Endothelial cell of hepatic sinusoid (primary cell): ENCODE results near the gene RPS6KA2.

ENCODE experiments used
- in situ Hi-C: cut with HindIII; loops from 2 replicates; pipeline ENCODE4 v1.10.0; 2017; ENCODE audit warnings: low sequenced_read_pairs

RPS6KA2 gene

GRCh38 chr6:166617359-166617758 is 9.7 kb downstream of the RPS6KA2 start:
- in situ Hi-C loops, result no loop called here

- in situ Hi-C loops, result no loop called here
Observed at GRCh38 chr6:166616261-166617238, 10.5 kb downstream of the RPS6KA2 start.

- in situ Hi-C loops, result no loop called here
Observed at GRCh38 chr6:166615059-166615770, 11.8 kb downstream of the RPS6KA2 start.

GRCh38 chr6:166614589-166614988 is 12.5 kb downstream of the RPS6KA2 start:
- in situ Hi-C loops, result no loop called here

GRCh38 chr6:166614171-166614583 is 12.9 kb downstream of the RPS6KA2 start:
- in situ Hi-C loops, result no loop called here

GRCh38 chr6:166613027-166613426 is 14.0 kb downstream of the RPS6KA2 start:
- in situ Hi-C loops, result no loop called here

GRCh38 chr6:166612471-166612881 is 14.6 kb downstream of the RPS6KA2 start:
- in situ Hi-C loops, result no loop called here

DNA sequence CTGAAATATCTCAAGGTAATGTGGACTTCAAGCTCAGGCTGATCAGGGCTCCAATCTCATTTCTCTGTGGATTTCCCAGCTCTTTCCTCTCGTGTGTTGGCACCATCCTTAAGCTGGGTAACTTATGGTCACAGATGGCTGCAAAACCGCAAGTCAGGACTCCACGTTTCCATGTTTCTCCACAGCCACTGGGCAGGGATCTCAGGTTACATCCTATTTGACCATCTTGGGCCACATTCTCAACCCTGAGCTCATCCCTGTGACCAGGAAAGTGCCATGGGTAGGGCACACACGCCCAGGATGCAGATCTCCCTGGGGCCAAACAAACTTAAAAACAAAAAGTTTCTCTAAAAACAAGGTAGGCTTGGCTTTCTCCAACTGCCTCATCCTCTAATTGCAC is 15.4 kb downstream of the RPS6KA2 start:
- in situ Hi-C loops, result no loop called here

- in situ Hi-C loops, result no loop called here
Observed at GRCh38 chr6:166610069-166610468, 17.0 kb downstream of the RPS6KA2 start.

DNA sequence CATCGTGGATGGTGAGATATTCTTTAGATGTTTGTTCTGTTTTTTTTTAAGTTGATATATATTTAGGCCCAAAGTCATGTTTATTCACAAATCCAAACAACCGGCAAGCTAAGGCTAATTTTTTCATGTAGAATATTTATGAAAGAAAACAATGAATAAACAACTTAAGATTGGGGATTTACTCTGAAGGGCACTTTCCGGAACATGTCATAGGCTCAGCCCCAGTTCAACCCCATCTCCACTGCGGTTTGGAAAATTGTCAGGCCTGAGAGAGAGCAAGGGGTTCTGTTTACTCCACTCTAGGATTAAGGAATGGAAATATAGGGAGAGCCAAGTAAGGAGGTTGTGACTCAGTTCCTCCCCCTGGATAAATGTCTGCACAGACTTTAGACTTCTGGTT is 18.3 kb downstream of the RPS6KA2 start:
- in situ Hi-C loops, result no loop called here

GRCh38 chr6:166605752-166606151 is 21.3 kb downstream of the RPS6KA2 start:
- in situ Hi-C loops, result no loop called here

DNA sequence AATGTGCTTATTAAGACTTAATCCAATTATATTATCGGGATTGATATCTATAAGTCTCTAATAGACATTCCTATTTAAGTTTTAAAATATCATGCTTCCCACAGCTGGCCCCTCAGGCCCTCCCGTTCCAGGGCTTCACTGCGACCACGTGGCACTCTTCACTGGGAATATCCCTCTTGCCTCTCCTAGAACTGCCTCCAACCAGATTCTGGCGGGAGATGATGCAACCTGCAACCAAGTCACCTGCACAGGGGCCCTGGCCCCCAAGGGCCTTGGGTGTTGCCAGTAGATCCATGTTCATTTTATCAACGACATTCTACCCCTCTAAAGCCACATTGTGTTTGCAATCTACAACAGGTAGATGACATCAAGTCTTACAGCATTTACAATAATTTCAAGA is 22.1 kb downstream of the RPS6KA2 start:
- in situ Hi-C loops, result loop anchor here (5.0 kb wide), 1 partner anchor 38 kb away; no protein-coding TSS in a partner anchor

DNA sequence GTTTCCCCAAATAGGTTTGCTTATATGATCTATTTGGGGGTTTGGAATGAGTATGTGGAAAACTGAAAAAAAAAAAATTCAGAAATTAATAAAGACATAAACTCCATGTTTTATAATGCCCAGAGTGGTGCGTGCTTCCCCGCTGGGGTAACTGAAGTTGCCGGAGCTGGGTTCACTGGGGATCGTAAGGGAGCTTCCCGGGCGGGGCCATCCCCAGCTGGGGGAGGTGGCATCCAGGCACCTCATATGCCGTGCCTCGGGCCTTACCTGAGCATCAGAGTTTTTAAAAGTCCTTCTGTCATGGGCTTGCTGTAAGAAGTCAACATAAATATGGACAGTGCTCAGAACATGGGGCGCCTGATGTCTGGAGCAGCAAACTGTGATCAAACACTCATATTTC is 22.7 kb downstream of the RPS6KA2 start:
- in situ Hi-C loops, result loop anchor here (5.0 kb wide), 1 partner anchor 37 kb away; no protein-coding TSS in a partner anchor

DNA sequence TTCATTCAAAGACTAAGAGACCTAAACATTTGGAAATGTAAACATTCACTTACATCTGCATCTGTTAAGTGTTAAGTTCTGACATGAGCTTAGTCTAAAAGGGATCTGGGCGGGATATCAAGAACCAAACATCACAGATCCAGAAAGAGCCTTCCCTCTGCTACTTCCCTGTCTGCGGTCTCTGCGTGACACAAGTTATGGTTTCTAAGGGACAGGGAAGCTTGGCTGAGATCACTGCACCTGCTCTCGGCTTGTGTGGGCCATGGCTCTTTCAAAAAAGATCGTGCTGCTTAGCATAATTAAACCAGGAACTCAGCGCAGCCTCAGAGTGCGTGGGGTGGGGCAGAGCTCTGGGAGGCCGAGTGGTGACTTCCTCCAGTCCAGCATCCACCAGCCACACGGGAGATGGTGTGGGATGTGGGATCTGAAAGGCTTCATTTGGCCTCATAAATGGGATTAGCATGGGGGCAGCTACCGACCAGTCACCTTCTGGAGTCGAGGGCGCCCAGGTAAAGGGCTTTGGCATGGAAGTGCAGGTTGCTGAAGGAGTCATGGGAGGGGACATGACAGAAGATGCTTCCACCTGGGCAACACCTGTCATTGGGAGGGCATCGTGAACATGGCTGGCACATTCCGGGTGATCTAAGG is 23.9 kb downstream of the RPS6KA2 start:
- in situ Hi-C loops, result loop anchor here (5.0 kb wide), 1 partner anchor 36 kb away; no protein-coding TSS in a partner anchor

DNA sequence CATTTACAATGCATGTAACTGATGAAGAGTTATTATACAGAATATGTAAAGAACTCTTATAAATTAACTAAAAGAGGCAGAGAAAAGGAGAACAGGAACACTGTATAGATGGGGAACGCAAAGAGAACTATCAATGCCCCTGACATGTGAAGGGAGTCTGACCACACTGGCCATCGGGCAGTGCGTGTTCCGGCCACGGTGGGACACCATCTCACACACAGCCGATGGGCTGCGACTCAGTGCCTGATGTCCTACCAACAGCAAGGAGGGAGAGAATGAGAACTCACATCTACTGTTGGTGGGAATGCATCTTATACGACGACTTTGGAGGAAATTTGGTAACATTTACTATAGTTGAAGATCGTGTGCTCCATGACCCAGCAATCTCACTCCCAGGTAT is 25.1 kb downstream of the RPS6KA2 start:
- in situ Hi-C loops, result loop anchor here (5.0 kb wide), 1 partner anchor 35 kb away; no protein-coding TSS in a partner anchor

GRCh38 chr6:166600931-166601330 is 26.1 kb downstream of the RPS6KA2 start:
- in situ Hi-C loops, result loop anchor here (5.0 kb wide), 1 partner anchor 34 kb away; no protein-coding TSS in a partner anchor

GRCh38 chr6:166599205-166599604 is 27.8 kb downstream of the RPS6KA2 start:
- in situ Hi-C loops, result no loop called here

DNA sequence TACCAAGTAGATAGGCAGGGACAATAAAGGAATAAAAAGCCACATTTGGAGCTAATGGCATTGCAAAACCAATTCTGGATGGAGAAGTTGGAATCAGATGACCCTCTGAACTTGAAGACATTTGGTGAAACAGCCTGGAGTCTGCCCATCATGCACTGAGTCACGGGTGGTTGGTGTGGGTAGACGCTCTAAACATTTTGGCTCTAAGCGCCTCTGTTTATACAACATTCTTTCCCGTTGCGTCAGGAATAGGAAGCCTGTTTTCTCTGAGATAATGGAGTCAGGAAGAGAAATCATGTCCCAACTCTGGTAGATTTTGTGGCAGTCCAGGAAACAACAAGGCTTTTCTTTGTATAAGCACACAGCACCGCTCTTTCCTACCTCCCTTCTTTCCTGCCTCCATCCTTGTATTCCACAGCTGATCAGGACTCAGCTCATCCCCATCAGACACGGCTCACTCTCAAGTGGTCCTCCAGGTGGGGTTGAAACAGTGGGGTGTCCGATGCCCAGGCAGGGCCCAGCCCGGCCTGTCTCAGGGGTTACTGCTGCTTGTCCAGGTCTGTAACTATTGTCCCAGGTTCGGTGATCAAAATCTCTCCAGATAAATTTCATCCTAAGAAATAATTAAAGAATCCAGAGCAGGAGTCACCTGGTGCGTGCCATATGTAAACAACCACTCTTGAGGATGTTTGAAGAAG is 28.5 kb downstream of the RPS6KA2 start:
- in situ Hi-C loops, result no loop called here

- in situ Hi-C loops, result no loop called here
Observed at GRCh38 chr6:166597711-166598440, 29.2 kb downstream of the RPS6KA2 start.
